Stimulated activated CD4-positive, alpha-beta T cell treated with anti-CD3 and anti-CD28 coated beads, Interleukin-12 subunit alpha, Interleukin-12 subunit beta, amount 100 ng/mL, for 4 hours (primary cell): ENCODE results near the gene MYT1.
"Not testable (repeated sequence)": the region's sequence is repeated elsewhere in the genome, so short reads cannot be mapped to it uniquely, and the experiment has no call there.

Experiments used
- DNase-seq: peaks from one replicate; pipeline ENCODE4 v3.0.0-alpha.2; 2020

MYT1 gene

DNA sequence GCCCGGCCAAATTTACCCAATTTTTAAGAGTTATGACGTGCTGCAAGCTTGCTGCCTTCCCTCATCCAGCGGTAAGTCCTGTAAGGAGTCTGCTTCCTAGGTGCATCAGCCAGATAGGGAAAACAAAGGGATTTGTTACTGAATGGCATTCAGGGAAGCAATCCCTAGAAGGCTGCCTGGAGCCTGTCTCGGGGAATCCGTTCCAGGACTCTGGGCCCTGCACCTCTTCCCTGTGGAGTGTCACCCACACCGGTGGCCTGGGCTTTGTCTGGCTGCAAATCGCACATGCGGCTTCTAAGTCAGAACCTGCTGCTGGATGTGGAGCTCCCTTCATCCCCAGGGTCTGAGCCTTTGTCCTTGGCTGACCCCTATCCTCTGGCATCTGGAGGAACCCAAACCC lies 7.0 kb downstream of the MYT1 start:
- DNase-seq: no peak

- DNase-seq: no peak
Measured at GRCh38 chr20:64173116-64173515, 8.9 kb downstream of the MYT1 start.

GRCh38 chr20:64176551-64176950 lies 12.3 kb downstream of the MYT1 start:
- no peak for DNase-seq

- DNase-seq: no peak
Measured at GRCh38 chr20:64176971-64177370, 12.7 kb downstream of the MYT1 start.

DNA sequence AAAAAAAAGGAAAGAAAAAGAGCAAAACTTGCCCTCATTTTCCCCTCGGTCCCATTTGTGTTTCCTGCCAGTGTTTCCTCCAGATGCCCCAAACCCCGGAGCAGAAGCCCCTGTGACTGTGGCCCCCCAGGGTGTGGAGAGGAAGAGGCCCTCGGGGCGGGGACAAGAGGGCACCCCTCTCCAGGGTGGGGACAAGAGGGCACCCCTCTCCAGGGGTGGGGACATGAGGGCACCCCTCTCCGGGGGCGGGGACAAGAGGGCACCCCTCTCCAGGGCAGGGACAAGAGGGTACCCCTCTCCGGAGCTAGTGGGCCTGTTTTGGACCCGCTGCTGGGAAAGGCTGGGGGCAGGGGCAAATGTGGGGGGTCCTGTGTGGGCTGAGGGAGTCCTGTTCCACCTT lies 13.1 kb downstream of the MYT1 start:
- no peak for DNase-seq

GRCh38 chr20:64177787-64178186 lies 13.5 kb downstream of the MYT1 start:
- DNase-seq: no peak

- not testable (repeated sequence) for DNase-seq
Measured at GRCh38 chr20:64178925-64179324, 14.7 kb downstream of the MYT1 start.

DNA sequence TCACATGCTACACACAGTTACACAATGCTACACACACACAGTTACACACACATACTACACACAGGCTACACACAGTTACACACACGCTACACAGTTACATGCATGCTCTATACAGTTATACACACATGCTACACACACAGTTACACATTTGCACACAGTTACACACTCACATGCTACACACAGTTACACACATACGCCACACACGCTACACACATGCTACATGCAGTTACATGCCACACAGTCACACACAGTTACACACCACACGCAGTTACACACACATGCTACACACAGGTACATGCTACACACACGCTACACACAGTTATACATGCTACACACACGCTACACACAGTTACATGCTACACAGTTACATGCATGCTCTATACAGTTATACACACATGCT lies 15.6 kb downstream of the MYT1 start:
- no peak for DNase-seq

DNA sequence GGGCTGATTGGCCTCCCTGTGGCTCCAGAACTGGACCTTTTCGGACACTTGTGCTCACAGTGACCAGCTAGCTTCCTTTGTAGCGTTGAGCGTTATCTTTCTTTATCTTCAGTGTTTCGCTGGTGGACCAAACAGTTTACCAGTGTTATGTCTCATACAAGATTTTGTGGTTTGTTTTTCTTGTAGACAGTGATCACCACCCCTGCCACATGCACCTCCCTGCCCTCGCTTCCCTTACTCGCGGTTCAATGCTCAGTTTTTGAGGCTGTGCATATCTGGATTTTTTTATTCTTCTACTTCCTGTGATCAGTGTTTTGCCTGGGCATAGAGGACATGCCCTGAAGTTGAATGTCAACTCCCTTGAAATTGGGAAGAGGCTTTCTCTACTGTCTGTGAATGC lies 16.4 kb downstream of the MYT1 start:
- no peak for DNase-seq

GRCh38 chr20:64181391-64181790 lies 17.1 kb downstream of the MYT1 start:
- DNase-seq: no peak

DNA sequence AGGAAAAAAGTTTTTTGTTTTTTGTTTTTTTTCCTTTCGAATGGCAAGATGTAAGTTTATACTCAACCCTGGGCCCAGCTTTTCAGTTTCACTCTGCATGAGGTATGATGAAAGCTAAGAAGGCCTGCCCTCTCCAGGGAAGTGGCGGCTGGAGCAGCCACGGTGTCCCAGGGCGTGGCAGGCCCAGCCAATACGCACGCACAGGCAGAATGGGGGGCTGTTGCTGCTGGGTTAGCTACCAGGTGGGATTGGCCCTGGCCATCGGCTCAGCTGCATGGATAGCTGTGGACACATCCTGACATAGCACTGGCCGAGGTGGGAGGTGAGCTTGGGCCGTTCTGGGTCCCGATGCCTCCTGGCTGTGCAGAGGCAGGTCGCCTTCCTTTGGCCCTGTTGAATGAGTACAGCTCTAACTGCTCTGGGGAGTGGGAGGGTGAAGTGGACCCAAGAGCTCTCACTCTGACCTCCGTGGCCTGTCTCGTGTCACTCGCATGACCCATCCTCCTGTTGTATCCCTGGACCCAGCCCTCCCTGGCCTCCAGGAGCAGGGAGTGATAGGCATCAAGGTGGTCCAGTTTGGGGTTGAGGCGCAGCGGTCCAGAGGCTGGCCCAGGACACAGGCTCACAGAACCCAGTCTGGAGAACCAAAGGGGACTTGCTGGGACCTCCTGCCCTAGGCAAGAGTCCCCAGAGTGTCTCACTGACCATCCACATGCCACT lies 18.1 kb downstream of the MYT1 start:
- no peak for DNase-seq

GRCh38 chr20:64183313-64183712 lies 19.1 kb downstream of the MYT1 start:
- no peak for DNase-seq

GRCh38 chr20:64184795-64185194 lies 20.5 kb downstream of the MYT1 start:
- no peak for DNase-seq

GRCh38 chr20:64185276-64185900 lies 21.1 kb downstream of the MYT1 start:
- DNase-seq: no peak

DNA sequence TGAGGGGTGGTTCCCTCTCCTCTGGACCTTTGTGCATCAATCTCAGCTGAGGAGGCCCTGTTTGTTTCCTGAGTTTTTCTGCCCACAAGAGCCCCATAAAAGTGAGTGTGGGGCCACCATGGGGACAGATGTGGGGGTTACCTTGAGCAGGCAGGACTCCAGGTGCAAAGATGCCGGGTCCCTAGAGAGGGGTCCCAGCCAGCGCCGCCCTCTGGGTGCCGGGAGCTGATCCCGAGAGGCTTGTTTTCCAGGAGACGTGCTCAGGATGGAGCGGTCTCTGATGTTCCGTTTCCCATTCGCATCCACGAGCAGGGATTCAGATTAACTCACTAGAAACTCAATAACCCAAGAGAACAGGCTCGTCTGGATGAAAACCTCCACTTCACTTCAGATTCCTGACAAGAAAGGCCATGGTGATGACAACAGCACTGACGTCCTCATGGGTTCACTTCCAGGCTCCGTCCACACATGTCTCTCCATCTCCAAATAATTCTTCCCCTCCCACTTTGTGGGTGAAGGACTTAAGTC lies 21.9 kb downstream of the MYT1 start:
- no peak for DNase-seq

DNA sequence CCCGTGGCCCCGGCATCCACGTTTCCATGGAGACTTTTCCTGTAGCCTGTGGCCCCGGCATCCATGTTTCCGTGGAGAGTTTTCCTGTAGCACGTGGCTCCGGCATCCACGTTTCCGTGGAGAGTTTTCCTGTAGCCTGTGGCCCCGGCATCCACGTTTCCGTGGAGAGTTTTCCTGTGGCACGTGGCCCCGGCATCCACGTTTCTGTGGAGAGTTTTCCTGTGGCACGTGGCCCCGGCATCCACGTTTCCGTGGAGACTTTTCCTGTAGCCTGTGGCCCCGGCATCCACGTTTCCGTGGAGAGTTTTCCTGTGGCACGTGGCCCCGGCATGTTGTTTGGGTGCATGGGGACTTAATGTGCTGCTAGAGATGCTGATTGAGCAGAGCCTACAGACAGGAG lies 23.0 kb downstream of the MYT1 start:
- DNase-seq: not testable (repeated sequence)

- no peak for DNase-seq
Measured at GRCh38 chr20:64188091-64188490, 23.8 kb downstream of the MYT1 start.

DNA sequence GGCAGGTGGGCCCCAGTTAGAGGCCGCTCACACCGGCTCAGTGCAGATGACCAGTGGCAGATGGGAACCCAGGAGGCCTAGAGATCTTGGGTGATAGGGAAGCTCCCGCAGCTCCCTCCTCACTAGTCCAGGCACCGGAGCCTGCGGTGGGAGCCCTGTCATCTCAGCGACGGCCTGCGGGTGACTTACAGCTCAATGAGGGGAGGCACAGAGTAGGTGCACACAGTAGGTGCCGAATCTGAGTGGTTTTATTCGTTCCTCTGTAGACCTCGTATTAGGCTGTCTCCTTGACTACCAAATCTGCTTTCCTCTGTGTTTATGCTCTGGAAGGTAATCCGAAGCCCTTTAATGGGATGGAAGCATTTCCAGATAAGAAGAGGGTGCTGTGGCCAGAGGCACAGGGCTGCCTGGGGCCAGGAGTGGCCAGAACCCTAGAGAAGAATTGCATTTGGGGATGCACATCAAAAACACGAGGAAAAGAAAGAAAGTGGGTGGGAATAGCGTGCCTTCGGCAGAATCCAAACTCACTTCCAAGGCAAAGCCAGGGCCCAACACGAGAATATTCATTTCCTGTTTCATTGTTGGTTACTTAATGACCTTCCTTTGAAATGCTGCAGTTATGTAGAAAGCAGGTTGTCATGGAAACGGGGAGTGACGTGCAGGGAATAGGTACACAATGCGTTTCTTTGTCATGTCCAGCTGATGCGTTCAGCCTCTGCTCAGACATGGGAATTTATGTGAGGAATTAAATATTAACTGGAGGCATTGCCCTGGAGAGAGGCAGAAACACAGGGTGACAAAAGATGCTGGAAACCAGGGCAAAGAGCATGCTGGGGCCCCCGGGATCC lies 24.7 kb downstream of the MYT1 start:
- no peak for DNase-seq

- no peak for DNase-seq
Measured at GRCh38 chr20:64189530-64189966, 25.3 kb downstream of the MYT1 start.

DNA sequence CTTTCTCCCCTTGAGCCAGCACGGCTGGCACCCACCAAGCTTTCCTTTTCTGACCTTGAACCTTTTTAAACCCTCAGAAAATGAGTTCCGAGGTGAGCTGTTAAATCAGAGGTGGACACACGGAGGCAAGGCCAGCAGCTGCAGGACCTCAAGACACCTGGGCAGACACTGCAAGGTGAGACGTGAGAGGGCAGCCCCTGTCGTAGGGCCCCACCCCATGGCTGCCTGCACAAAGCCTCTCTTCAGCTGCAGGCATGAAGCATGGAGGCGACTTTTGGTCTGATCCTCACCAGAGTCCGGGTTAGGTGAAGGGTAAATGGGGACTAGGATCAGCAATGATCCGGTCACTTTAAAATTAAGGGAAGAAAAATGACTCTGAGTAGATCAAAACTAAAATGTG lies 25.7 kb downstream of the MYT1 start:
- no peak for DNase-seq

DNA sequence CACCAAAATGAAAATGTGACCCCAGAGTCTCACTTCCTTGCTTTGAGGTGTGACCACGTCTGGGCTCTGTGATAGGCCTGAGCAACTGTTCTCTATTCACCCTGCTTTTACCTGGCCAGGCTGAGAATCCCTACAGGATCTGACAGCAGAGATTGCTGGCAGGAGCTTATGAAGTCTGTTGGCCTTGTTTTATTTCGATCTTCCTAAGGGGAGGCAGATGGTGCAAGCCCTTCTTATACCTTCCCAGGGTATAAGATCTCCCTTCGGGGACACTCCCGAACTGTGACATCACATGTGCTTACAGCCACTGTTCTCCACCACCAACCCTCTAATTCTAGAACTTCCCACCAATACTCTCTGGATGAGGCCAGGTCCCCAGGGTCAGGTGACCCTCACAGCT lies 26.8 kb downstream of the MYT1 start:
- no peak for DNase-seq

DNA sequence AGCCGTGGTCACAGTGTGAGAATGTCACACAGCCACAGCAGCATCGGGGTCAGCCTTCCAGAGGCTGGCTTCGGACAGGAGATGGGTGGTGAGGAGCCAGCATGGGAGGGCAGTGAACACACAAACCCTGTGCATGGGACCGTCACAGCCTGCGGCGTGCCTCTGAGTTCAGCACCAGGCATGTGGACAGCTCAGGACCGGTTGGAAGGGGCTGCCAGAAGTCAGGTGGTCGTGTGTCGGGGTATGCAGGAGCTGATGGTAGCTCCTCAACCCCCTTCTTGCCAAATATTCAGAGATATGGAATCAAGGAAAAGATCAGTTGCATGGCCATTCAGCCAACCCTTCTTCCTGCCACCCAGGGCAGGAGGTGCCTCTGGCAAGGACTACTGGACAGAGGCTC lies 28.2 kb downstream of the MYT1 start:
- no peak for DNase-seq

DNA sequence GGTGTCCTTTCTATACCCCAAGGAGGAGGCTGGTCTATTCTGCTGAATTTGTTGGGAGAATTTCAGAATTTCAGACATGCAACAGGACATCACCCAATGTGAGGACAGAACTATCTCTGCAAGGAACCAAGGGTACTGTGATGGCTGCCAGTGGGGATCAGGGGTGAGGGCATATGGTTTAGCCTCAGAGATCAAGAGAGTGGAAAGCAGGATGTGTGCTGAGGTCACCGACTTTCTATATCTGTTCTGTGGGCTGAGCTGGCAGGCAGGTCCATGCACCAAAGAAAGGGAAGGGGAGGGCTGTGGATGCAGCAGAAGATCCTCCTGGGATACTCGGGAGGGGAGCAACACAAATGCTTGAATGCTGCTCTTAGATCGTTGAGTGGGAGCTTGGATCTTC lies 28.8 kb downstream of the MYT1 start:
- DNase-seq: no peak

DNA sequence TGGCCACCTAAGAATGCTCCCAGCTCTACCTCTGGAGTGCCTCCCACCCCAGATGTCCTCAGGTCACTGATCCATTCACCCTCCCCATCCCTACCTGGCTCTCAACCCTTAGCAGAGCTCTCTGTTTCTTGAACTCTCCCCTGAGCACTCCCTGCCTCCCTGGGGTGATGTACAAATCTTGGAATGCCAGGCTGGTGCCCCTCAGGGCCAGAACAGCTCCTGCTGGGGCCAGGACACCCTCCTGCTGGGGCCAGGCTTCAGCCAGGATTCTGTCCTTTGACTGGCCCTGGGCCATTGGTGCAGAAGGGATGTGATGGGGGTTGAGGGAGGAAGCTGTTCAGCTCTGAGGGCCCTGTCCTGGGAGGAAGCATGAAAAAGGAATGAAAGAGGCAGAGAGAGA lies 30.0 kb downstream of the MYT1 start:
- DNase-seq: no peak
